Measurements from ENCODE around the gene MAGI2.

MAGI2 gene

GRCh38 chr7:79453558-79454360 is at the start of gene MAGI2:
Gene MAGI2 (minus strand): TSS chr7:79453667. CDS start chr7:79453320, 347 bp downstream.
- no peak for DNase-seq (ENCODE audit: low read depth)

- DNase-seq (ENCODE audit: low read depth): no peak
These were observed 48.7 kb upstream of the MAGI2 start for GRCh38 chr7:79502151-79502550.

GRCh38 chr7:79500759-79501158 is 47.3 kb upstream of the MAGI2 start:
- no peak for DNase-seq (ENCODE audit: low read depth)

- no peak for DNase-seq (ENCODE audit: low read depth)
These were observed 44.3 kb upstream of the MAGI2 start for GRCh38 chr7:79497728-79498127.

GRCh38 chr7:79495544-79496272 is 42.2 kb upstream of the MAGI2 start:
- peak; percentile 59 for DNase-seq (ENCODE audit: low read depth)

- no peak for DNase-seq (ENCODE audit: low read depth)
These were observed 40.6 kb upstream of the MAGI2 start for GRCh38 chr7:79494046-79494445.

GRCh38 chr7:79489371-79489770 is 35.9 kb upstream of the MAGI2 start:
- DNase-seq (ENCODE audit: low read depth): no peak

GRCh38 chr7:79478386-79478785 is 24.9 kb upstream of the MAGI2 start:
- DNase-seq (ENCODE audit: low read depth): no peak

- no peak for DNase-seq (ENCODE audit: low read depth)
These were observed 22.0 kb upstream of the MAGI2 start for GRCh38 chr7:79475455-79475854.

GRCh38 chr7:79471699-79472098 is 18.2 kb upstream of the MAGI2 start:
- no peak for DNase-seq (ENCODE audit: low read depth)

- DNase-seq (ENCODE audit: low read depth): no peak
These were observed 17.8 kb upstream of the MAGI2 start for GRCh38 chr7:79471283-79471682.

GRCh38 chr7:79465551-79465950 is 12.1 kb upstream of the MAGI2 start:
- DNase-seq (ENCODE audit: low read depth): no peak

- no peak for DNase-seq (ENCODE audit: low read depth)
These were observed 10.6 kb upstream of the MAGI2 start for GRCh38 chr7:79464051-79464450.

- DNase-seq (ENCODE audit: low read depth): no peak
These were observed 8.9 kb upstream of the MAGI2 start for GRCh38 chr7:79462390-79462789.

- no peak for DNase-seq (ENCODE audit: low read depth)
These were observed 8.2 kb upstream of the MAGI2 start for GRCh38 chr7:79461660-79462059.

- DNase-seq (ENCODE audit: low read depth): no peak
These were observed 5.9 kb upstream of the MAGI2 start for GRCh38 chr7:79459381-79459780.

- no peak for DNase-seq (ENCODE audit: low read depth)
These were observed 5.3 kb upstream of the MAGI2 start for GRCh38 chr7:79458796-79459195.

GRCh38 chr7:79455173-79455790 is 1.8 kb upstream of the MAGI2 start:
- DNase-seq (ENCODE audit: low read depth): no peak

- no peak for DNase-seq (ENCODE audit: low read depth)
These were observed 994 bp upstream of the MAGI2 start for GRCh38 chr7:79454361-79454960.

GRCh38 chr7:79453266-79453557 is 255 bp downstream of the MAGI2 start:
- no peak for DNase-seq (ENCODE audit: low read depth)

GRCh38 chr7:79452495-79453265 is 787 bp downstream of the MAGI2 start:
- DNase-seq (ENCODE audit: low read depth): no peak

- DNase-seq (ENCODE audit: low read depth): no peak
These were observed 1.4 kb downstream of the MAGI2 start for GRCh38 chr7:79452032-79452494.
